H1 (cell line): Measurements from ENCODE around the gene DNAJC7. TPM values are rescaled to one million over a fixed set of nuclear protein-coding genes. Genes with fewer than 3 reads are reported as not detected.

Experiments used
- CHD2 ChIP-seq: IDR thresholded peaks from 2 replicates; pipeline ENCODE4 v1.6.1; 2012; ENCODE audit warnings: low read length, improper control_type of control experiment
- polyA plus RNA-seq, 7 experiments: library from polyadenylated mRNA; depleted of rRNA in 3 of 7; stranded (reverse) in 5 of 7; unstranded in 2 of 7; fragments of >200 nt in 5 of 7; fragments of 200-250 nt in 2 of 7; gene quantifications; 1 replicate in 5 of 7; 2 replicates in 1 of 7; 4 replicates in 1 of 7; pipeline versions ENCODE4 v1.2.1 to v1.2.3, GENCODE V29; 2011 to 2013; ENCODE audit warnings: missing spikeins in 2 of 7, mixed read lengths in 2 of 7
- total RNA-seq: library from RNA; stranded (reverse); fragmentation: NEBNext Ultra II Directional; extraction: Animal tissue kit (Norgen Biotek cat#: 25700); gene quantifications from 2 replicates; pipeline ENCODE4 v1.2.1, GENCODE V29; 2021
- TF ChIP-seq, protein P1 (sequence below): IDR thresholded peaks from 2 replicates; pipeline ENCODE4 v1.6.1; 2011; ENCODE audit warnings: low read depth, mild to moderate bottlenecking, low read length; ENCODE audit not compliant: insufficient read depth

DNAJC7 gene
- total and polyA plus RNA-seq, 2 of the 8 experiments (the other 6 are each of a cell fraction or from before 2014, with no cell fraction given), result 31.0 to 148 TPM

DNA sequence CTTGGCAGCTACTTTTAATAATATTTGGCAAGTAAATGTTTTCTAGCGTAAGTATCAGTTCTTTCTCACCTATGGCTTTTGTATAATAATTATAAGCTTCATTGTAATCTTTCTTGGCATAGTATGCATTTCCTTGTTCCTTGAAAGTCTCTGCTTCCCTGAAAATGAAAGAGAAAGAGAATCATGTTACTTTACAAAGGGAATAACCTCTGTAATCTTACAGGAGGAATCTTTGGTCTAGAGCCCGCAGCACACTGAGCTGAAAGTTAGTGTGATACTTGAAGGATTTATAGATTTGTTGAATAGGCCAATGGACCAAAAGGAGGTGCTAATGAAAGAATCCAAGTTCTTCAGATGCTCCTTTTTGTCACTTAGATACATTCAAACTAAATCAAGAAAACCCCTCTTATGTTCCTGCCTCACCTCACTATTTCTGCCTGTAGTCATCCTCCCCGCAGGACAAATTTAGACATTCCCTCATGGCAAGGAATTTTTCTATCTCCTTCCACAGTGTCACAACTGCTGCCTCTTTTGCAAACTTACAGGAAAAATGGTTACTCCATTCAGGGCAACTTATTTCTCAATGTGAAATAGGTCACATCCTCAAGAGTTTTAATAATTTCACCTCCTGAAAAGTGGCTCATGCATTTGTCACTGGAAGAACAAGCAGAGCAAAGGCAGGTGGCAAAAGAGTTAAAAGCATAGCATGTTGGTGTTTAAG, 16.7 kb downstream of the DNAJC7 start (continued):
- TF ChIP-seq, protein P1, sequence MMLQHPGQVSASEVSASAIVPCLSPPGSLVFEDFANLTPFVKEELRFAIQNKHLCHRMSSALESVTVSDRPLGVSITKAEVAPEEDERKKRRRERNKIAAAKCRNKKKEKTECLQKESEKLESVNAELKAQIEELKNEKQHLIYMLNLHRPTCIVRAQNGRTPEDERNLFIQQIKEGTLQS, result no peak
- TF ChIP-seq CHD2, result no peak
